OCI-LY3 (cell line): ENCODE measurements around the gene RUNX3.

Experiments
- H2AFZ ChIP-seq: fragments of 200-600, 300-600 bp; shearing (Covaris generic); 2 replicates; pipeline ENCODE4 v1.6.0; 2014; ENCODE audit warnings: antibody characterized with exemption, low read depth, low read length
- H3K27ac ChIP-seq: fragments of 200-600, 300-600 bp; sonication (generic); 2 replicates; pipeline ENCODE4 v1.5.1; 2014; ENCODE audit warnings: mild to moderate bottlenecking, low read length, moderate library complexity, mixed read lengths
- H3K27me3 ChIP-seq: fragments of 200-600, 300-600 bp; sonication (generic); 2 replicates; pipeline ENCODE4 v1.6.1; 2014; ENCODE audit warnings: low read depth, low read length, mixed read lengths
- H3K36me3 ChIP-seq: fragments of 200-600, 300-600 bp; sonication (generic); replicated peaks from 2 replicates; pipeline ENCODE3; 2014; ENCODE audit warnings: low read depth, low read length, mixed read lengths
- H3K4me1 ChIP-seq: fragments of 300-600, 200-600 bp; sonication (generic); 2 replicates; pipeline ENCODE4 v1.6.1; 2014; ENCODE audit warnings: low read length, mixed read lengths
- H3K4me2 ChIP-seq: fragments of 200-600, 300-600 bp; sonication (generic); 2 replicates; pipeline ENCODE4 v1.6.1; 2014; ENCODE audit warnings: low read length, mixed read lengths
- H3K4me3 ChIP-seq: fragments of 300-600, 200-600 bp; sonication (generic); 2 replicates; pipeline ENCODE4 v1.5.1; 2014; ENCODE audit warnings: antibody characterized with exemption, mild to moderate bottlenecking, low read length, moderate library complexity
- H3K79me2 ChIP-seq: fragments of 300-600, 200-600 bp; shearing (Covaris generic); 2 replicates; pipeline ENCODE4 v1.6.1; 2014; ENCODE audit warnings: mild to moderate bottlenecking, low read length, mixed read lengths
- H3K9ac ChIP-seq: fragments of 300-600, 200-600 bp; shearing (Covaris generic); 2 replicates; pipeline ENCODE4 v1.6.0; 2014; ENCODE audit warnings: mild to moderate bottlenecking, low read length, moderate library complexity
- H3K9me3 ChIP-seq: fragments of 200-600, 300-600 bp; shearing (Covaris generic); 2 replicates; pipeline ENCODE4 v1.6.1; 2014; ENCODE audit warnings: low read length, mixed read lengths; ENCODE audit not compliant: insufficient read depth
- H4K20me1 ChIP-seq: fragments of 200-600, 300-600 bp; sonication (generic); 2 replicates; pipeline ENCODE4 v1.6.1; 2016; ENCODE audit warnings: low read length, mixed read lengths; ENCODE audit not compliant: insufficient read depth
- CTCF ChIP-seq: fragments of 200-600, 300-600 bp; sonication (generic); IDR thresholded peaks from 2 replicates; pipeline ENCODE4 v1.5.1; 2014; ENCODE audit warnings: antibody characterized with exemption, low read length, low read depth
- EZH2phosphoT487 ChIP-seq: fragments of 200-600 bp; shearing (Covaris generic); IDR thresholded peaks from 2 replicates; pipeline ENCODE4 v1.6.1; 2018; ENCODE audit warnings: antibody characterized with exemption, mixed run types, low read depth

The RUNX3 gene

GRCh38 chr1:24905355-24905978 is 24.6 kb downstream of the RUNX3 start:
- H3K79me2 ChIP-seq = peaks cover 8% of the 10 kb centered on the region
- H4K20me1 ChIP-seq = peaks cover 52% of the 10 kb centered on the region
- H3K9me3 ChIP-seq = no peaks in the 10 kb centered on the region
- H3K4me2 ChIP-seq = no peak overlapping the region
- H3K27me3 ChIP-seq = no peaks in the 10 kb centered on the region
- H3K27ac ChIP-seq = no peak overlapping the region
- no peak overlapping the region for H3K4me3 ChIP-seq
- no peak overlapping the region for H3K9ac ChIP-seq
- H2AFZ ChIP-seq = no peak overlapping the region
- peaks cover 14% of the 10 kb centered on the region for H3K4me1 ChIP-seq
- H3K36me3 ChIP-seq = peaks cover 21% of the 10 kb centered on the region
- no peak for TF ChIP-seq CTCF
- no peak for TF ChIP-seq EZH2phosphoT487

- Histone ChIP-seq H4K20me1 (peaks cover 51% of the 10 kb centered on the region), H3K4me1 (peaks cover 21% of the 10 kb centered on the region), H3K9me3 (no peaks in the 10 kb centered on the region), H2AFZ (no peak overlapping the region), H3K4me2 (no peak overlapping the region), H3K9ac (no peak overlapping the region), H3K79me2 (peaks cover 8% of the 10 kb centered on the region), H3K36me3 (peaks cover 21% of the 10 kb centered on the region), H3K4me3 (no peak overlapping the region), H3K27me3 (no peaks in the 10 kb centered on the region), H3K27ac (no peak overlapping the region)
- TF ChIP-seq CTCF (no peak), EZH2phosphoT487 (no peak)
Measured at GRCh38 chr1:24904731-24905354, 25.2 kb downstream of the RUNX3 start.

GRCh38 chr1:24903955-24904730 is 25.9 kb downstream of the RUNX3 start:
- TF ChIP-seq CTCF = no peak
- no peak overlapping the region for H3K9ac ChIP-seq
- no peak overlapping the region for H3K4me2 ChIP-seq
- H3K27me3 ChIP-seq = no peaks in the 10 kb centered on the region
- H4K20me1 ChIP-seq = peaks cover 44% of the 10 kb centered on the region
- H2AFZ ChIP-seq = no peak overlapping the region
- no peaks in the 10 kb centered on the region for H3K9me3 ChIP-seq
- H3K79me2 ChIP-seq = peaks cover 5% of the 10 kb centered on the region; the same call in 1 of the 2 replicates
- peaks cover 21% of the 10 kb centered on the region for H3K4me1 ChIP-seq
- H3K36me3 ChIP-seq = peaks cover 14% of the 10 kb centered on the region
- H3K27ac ChIP-seq = no peak overlapping the region
- H3K4me3 ChIP-seq = no peak overlapping the region

- no peak overlapping the region for H3K4me2 ChIP-seq
- H3K4me3 ChIP-seq = no peak overlapping the region
- H4K20me1 ChIP-seq = peaks cover 41% of the 10 kb centered on the region
- 0 out of 2 replicates have a peak, but pooled peaks cover under 1% of the 10 kb centered on the region for H3K79me2 ChIP-seq
- no peak overlapping the region for H3K27ac ChIP-seq
- H3K4me1 ChIP-seq = peaks cover 21% of the 10 kb centered on the region
- H3K27me3 ChIP-seq = no peaks in the 10 kb centered on the region
- H3K9me3 ChIP-seq = no peaks in the 10 kb centered on the region
- H2AFZ ChIP-seq = no peak overlapping the region
- no peak overlapping the region for H3K9ac ChIP-seq
- TF ChIP-seq CTCF (no peak), EZH2phosphoT487 (no peak)
- peaks cover 11% of the 10 kb centered on the region for H3K36me3 ChIP-seq
Measured at GRCh38 chr1:24903560-24903954, 26.5 kb downstream of the RUNX3 start.
